GM12878 (cell line): Measurements from ENCODE around the gene RNF40. TPM values are rescaled to one million over a fixed set of nuclear protein-coding genes. Genes with fewer than 3 reads are reported as not detected.

Source experiments
- BACH1 ChIP-seq: fragments of 450-650 bp; IDR thresholded peaks from 2 replicates; pipeline ENCODE4 v1.6.1; 2017; ENCODE audit warnings: mild to moderate bottlenecking, borderline replicate concordance
- BCL11A ChIP-seq: IDR thresholded peaks from 2 replicates; pipeline ENCODE4 v1.6.1; 2011; ENCODE audit warnings: low read depth, low read length
- EP300 ChIP-seq, 2 experiments: fragments of 150-350 bp in 1 of 2; IDR thresholded peaks; 2 replicates each; pipeline ENCODE4 v1.6.1; 2011 to 2012; ENCODE audit warnings: low read depth in 2 of 2, low read length in 2 of 2, borderline replicate concordance in 1 of 2, improper control_type of control experiment in 1 of 2, inconsistent platforms in 1 of 2; ENCODE audit not compliant: control insufficient read depth in 1 of 2
- IRF3 ChIP-seq: fragments of 450-650 bp; IDR thresholded peaks from 2 replicates; pipeline ENCODE4 v1.6.1; 2014; ENCODE audit warnings: mild to moderate bottlenecking
- MXI1 ChIP-seq: fragments of 150-350 bp; IDR thresholded peaks from 2 replicates; pipeline ENCODE4 v1.6.1; 2011; ENCODE audit warnings: low read depth, mild to moderate bottlenecking, inconsistent platforms, low read length, improper control_type of control experiment
- NFYB ChIP-seq: IDR thresholded peaks from 2 replicates; pipeline ENCODE4 v1.6.1; 2011; ENCODE audit warnings: low read depth, mild to moderate bottlenecking, low read length, improper control_type of control experiment, moderate library complexity; ENCODE audit not compliant: insufficient read depth
- POLR2A ChIP-seq: IDR thresholded peaks from 2 replicates; pipeline ENCODE4 v1.6.1; 2011; ENCODE audit warnings: low read depth, mild to moderate bottlenecking, low read length
- RELA ChIP-seq: fragments of 450-650 bp; IDR thresholded peaks from 2 replicates; pipeline ENCODE4 v1.8.0; 2014; ENCODE audit warnings: borderline replicate concordance; ENCODE audit not compliant: partially characterized antibody
- SIN3A ChIP-seq: IDR thresholded peaks from 2 replicates; pipeline ENCODE4 v1.6.1; 2012; ENCODE audit warnings: low read depth, low read length, improper control_type of control experiment
- SMAD5 ChIP-seq: IDR thresholded peaks from 2 replicates; pipeline ENCODE4 v1.6.1; 2016; ENCODE audit warnings: antibody characterized with exemption, low read depth
- SMC3 ChIP-seq: IDR thresholded peaks from 2 replicates; pipeline ENCODE4 v1.6.1; 2011; ENCODE audit warnings: low read length, improper control_type of control experiment, borderline replicate concordance
- SRF ChIP-seq, 2 experiments: IDR thresholded peaks; 2 replicates each; pipeline ENCODE4 v1.6.1; 2011; ENCODE audit warnings: low read depth in 2 of 2, low read length in 2 of 2, mild to moderate bottlenecking in 1 of 2, moderate library complexity in 1 of 2
- USF1 ChIP-seq: IDR thresholded peaks from 2 replicates; pipeline ENCODE4 v1.6.1; 2011; ENCODE audit warnings: borderline replicate concordance, low read depth, mild to moderate bottlenecking, moderate library complexity, mixed read lengths, low read length; ENCODE audit not compliant: insufficient read depth; ENCODE audit errors: extremely low read length
- ZBTB33 ChIP-seq: fragments of 450-650 bp; IDR thresholded peaks from 2 replicates; pipeline ENCODE4 v1.6.1; 2017; ENCODE audit warnings: mild to moderate bottlenecking
- ZNF207 ChIP-seq: fragments of 450-650 bp; IDR thresholded peaks from 2 replicates; pipeline ENCODE4 v1.6.1; 2014; ENCODE audit warnings: antibody characterized with exemption, mild to moderate bottlenecking, borderline replicate concordance
- ZNF622 ChIP-seq: fragments of 450-650 bp; IDR thresholded peaks from 2 replicates; pipeline ENCODE4 v1.6.1; 2017; ENCODE audit warnings: mild to moderate bottlenecking, inconsistent platforms
- polyA plus RNA-seq, 11 experiments: library from polyadenylated mRNA; depleted of rRNA in 4 of 11; unstranded in 6 of 11; stranded (reverse) in 5 of 11; fragments of >200 nt; fragmentation: Nextera tagmentation in 4 of 11; fragmentation: Illumina TruSeq in 1 of 11; extraction: Ambion mirVana in 4 of 11; extraction: Trizol in 1 of 11; gene quantifications; 1 replicate in 1 of 11; 2 replicates in 10 of 11; pipeline versions ENCODE4 v1.2.1 to v1.2.3, GENCODE V29; 2011 to 2016; ENCODE audit warnings: inconsistent platforms in 2 of 11, missing spikeins in 2 of 11, low read depth in 1 of 11
- total RNA-seq, 4 experiments: library from RNA; depleted of rRNA in 3 of 4; stranded (reverse); fragments of >200 nt in 3 of 4; fragmentation: Illumina TruSeq in 1 of 4; extraction: Trizol in 1 of 4; gene quantifications; 2 replicates each; pipeline versions ENCODE4 v1.2.1 to v1.2.3, GENCODE V29; 2013 to 2021
- TF ChIP-seq, protein P1 (sequence below): IDR thresholded peaks from 2 replicates; pipeline ENCODE4 v1.6.1; 2012; ENCODE audit warnings: low read depth, low read length, improper control_type of control experiment
- TF ChIP-seq, protein P2 (sequence below): fragments of 150-350 bp; IDR thresholded peaks from 2 replicates; pipeline ENCODE4 v1.6.1; 2014; ENCODE audit warnings: mild to moderate bottlenecking, low read depth, low read length
- TF ChIP-seq, protein P3 (sequence below): fragments of 450-650 bp; IDR thresholded peaks from 2 replicates; pipeline ENCODE4 v1.6.1; 2017; ENCODE audit warnings: mild to moderate bottlenecking, moderate library complexity

The RNF40 gene
- total and polyA plus RNA-seq, 10 of the 15 experiments (the other 5 are each of a cell fraction or from before 2014, with no cell fraction given), result 3.7 to 97.6 (median 58.4) TPM

- TF ChIP-seq, protein P1, sequence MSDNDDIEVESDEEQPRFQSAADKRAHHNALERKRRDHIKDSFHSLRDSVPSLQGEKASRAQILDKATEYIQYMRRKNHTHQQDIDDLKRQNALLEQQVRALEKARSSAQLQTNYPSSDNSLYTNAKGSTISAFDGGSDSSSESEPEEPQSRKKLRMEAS, result peak; percentile 92
- peak; percentile 79 for TF ChIP-seq IRF3
- peak; percentile 74 for TF ChIP-seq RELA
- TF ChIP-seq, protein P2, sequence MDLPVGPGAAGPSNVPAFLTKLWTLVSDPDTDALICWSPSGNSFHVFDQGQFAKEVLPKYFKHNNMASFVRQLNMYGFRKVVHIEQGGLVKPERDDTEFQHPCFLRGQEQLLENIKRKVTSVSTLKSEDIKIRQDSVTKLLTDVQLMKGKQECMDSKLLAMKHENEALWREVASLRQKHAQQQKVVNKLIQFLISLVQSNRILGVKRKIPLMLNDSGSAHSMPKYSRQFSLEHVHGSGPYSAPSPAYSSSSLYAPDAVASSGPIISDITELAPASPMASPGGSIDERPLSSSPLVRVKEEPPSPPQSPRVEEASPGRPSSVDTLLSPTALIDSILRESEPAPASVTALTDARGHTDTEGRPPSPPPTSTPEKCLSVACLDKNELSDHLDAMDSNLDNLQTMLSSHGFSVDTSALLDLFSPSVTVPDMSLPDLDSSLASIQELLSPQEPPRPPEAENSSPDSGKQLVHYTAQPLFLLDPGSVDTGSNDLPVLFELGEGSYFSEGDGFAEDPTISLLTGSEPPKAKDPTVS, result no peak
- TF ChIP-seq ZNF207, result no peak; the same call in 1 of the 2 replicates
- TF ChIP-seq ZBTB33, result 0 out of 2 replicates have a peak, but pooled peaks have one; percentile 49
- peak; percentile 48 to 74; a peak in 3 of 4 replicates for TF ChIP-seq SRF (IDR thresholded peaks at IDR 0.05; ENCODE audit: low read depth in 2 of 2, low read length in 2 of 2)
- peak; percentile 94 for TF ChIP-seq POLR2A
- no peak for TF ChIP-seq ZNF622
- TF ChIP-seq, protein P3, sequence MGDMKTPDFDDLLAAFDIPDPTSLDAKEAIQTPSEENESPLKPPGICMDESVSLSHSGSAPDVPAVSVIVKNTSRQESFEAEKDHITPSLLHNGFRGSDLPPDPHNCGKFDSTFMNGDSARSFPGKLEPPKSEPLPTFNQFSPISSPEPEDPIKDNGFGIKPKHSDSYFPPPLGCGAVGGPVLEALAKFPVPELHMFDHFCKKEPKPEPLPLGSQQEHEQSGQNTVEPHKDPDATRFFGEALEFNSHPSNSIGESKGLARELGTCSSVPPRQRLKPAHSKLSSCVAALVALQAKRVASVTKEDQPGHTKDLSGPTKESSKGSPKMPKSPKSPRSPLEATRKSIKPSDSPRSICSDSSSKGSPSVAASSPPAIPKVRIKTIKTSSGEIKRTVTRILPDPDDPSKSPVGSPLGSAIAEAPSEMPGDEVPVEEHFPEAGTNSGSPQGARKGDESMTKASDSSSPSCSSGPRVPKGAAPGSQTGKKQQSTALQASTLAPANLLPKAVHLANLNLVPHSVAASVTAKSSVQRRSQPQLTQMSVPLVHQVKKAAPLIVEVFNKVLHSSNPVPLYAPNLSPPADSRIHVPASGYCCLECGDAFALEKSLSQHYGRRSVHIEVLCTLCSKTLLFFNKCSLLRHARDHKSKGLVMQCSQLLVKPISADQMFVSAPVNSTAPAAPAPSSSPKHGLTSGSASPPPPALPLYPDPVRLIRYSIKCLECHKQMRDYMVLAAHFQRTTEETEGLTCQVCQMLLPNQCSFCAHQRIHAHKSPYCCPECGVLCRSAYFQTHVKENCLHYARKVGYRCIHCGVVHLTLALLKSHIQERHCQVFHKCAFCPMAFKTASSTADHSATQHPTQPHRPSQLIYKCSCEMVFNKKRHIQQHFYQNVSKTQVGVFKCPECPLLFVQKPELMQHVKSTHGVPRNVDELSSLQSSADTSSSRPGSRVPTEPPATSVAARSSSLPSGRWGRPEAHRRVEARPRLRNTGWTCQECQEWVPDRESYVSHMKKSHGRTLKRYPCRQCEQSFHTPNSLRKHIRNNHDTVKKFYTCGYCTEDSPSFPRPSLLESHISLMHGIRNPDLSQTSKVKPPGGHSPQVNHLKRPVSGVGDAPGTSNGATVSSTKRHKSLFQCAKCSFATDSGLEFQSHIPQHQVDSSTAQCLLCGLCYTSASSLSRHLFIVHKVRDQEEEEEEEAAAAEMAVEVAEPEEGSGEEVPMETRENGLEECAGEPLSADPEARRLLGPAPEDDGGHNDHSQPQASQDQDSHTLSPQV, result no peak
- TF ChIP-seq SIN3A, result 0 out of 2 replicates have a peak, but pooled peaks have one; percentile 31
- 0 out of 2 replicates have a peak, but pooled peaks have one; percentile 2 for TF ChIP-seq BCL11A
- TF ChIP-seq SMC3, result no peak
- peak; percentile 34; the same call in 1 of the 2 replicates for TF ChIP-seq BACH1
- no peak for TF ChIP-seq EP300 (IDR thresholded peaks at IDR 0.05; ENCODE audit: borderline replicate concordance in 1 of 2, control insufficient read depth in 1 of 2, low read depth in 2 of 2, low read length in 2 of 2)
- TF ChIP-seq SMAD5, result peak; percentile 76; the same call in 1 of the 2 replicates
- peak; percentile 93 for TF ChIP-seq USF1
- TF ChIP-seq NFYB, result peak; percentile 90
- peak; percentile 53 for TF ChIP-seq MXI1
These were observed 14.1 kb upstream of the RNF40 start, which contains the start of gene PHKG2 (continued) for GRCh38 chr16:30747799-30748633.
